HG03520 (cell line): ENCODE measurements around the gene TIMM17A.
"Not testable (repeated sequence)": the region's sequence is repeated elsewhere in the genome, so short reads cannot be mapped to it uniquely, and the experiment has no call there.

ENCODE experiments used
- ATAC-seq: cut with Tn5 transposase; IDR thresholded peaks from one replicate; pipeline ENCODE4 v1.9.1; 2021; ENCODE audit warnings: mild to moderate bottlenecking, moderate library complexity; ENCODE audit not compliant: unreplicated experiment

TIMM17A gene

GRCh38 chr1:202014060-202014459, 58.8 kb downstream of the TIMM17A start:
- no peak for ATAC-seq

- ATAC-seq, result no peak
Observed at GRCh38 chr1:202014915-202015661, 59.8 kb downstream of the TIMM17A start.

GRCh38 chr1:202015662-202015937, 60.3 kb downstream of the TIMM17A start:
- no peak for ATAC-seq

- ATAC-seq, result no peak
Observed at GRCh38 chr1:202016022-202016810, 60.9 kb downstream of the TIMM17A start.

DNA sequence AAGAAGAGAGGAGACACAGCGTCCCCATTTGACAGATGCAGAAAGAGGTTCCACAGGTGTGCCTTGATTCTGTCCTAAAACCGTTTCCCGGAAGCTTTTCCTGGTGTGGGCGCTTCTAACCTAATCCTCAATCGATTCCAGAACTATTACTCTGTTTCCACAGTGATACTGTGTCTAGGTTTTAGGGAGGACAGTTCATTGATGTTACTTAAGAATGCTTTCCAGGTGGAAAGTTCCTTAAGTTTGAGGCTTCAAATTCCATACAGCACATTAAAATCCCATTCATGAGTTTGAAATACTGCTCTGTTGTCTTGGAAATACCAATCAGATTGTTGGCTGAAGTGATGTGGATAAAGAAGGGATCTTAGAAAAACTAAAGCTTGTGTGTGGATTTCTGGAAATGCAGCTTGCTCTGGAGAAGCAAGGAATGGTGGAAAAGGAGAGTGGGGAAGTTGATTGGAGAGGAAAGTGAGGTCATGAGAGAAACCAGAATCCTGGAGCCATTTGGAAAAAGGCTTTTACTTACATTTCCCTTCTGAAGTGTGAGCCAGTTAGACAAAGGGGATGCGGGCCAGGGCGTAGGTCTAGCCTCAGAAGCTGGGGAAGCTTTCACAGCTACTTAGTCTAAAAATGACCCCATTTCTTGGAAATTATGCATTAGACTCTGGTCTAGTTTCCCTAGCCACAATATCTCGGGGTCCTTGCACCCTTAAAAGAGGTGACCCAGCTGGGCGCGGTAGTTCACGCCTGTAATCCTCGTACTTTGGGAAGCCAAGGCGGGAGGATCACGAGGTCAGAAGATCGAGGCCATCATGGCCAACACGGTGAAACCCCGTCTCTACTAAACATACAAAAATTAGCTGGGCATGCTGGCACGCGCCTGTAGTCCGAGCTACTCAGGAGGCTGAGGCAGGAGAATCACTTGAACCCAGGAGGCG, 61.8 kb downstream of the TIMM17A start:
- ATAC-seq, result no peak

- no peak for ATAC-seq
Observed at GRCh38 chr1:202017749-202018467, 62.6 kb downstream of the TIMM17A start.

- ATAC-seq, result no peak
Observed at GRCh38 chr1:202018468-202019234, 63.3 kb downstream of the TIMM17A start.

GRCh38 chr1:202019235-202019558, 63.9 kb downstream of the TIMM17A start:
- not testable (repeated sequence) for ATAC-seq
